HG03139 (cell line): ENCODE data around the gene PON2.
A peak's percentile ranks its signal among the peaks of the same experiment; 100 is the strongest.
"Not testable (repeated sequence)": the region's sequence is repeated elsewhere in the genome, so short reads cannot be mapped to it uniquely, and the experiment has no call there.

Source experiments
- ATAC-seq: cut with Tn5 transposase; IDR thresholded peaks from one replicate; pipeline ENCODE4 v1.9.1; 2021; ENCODE audit not compliant: unreplicated experiment

The PON2 gene

DNA sequence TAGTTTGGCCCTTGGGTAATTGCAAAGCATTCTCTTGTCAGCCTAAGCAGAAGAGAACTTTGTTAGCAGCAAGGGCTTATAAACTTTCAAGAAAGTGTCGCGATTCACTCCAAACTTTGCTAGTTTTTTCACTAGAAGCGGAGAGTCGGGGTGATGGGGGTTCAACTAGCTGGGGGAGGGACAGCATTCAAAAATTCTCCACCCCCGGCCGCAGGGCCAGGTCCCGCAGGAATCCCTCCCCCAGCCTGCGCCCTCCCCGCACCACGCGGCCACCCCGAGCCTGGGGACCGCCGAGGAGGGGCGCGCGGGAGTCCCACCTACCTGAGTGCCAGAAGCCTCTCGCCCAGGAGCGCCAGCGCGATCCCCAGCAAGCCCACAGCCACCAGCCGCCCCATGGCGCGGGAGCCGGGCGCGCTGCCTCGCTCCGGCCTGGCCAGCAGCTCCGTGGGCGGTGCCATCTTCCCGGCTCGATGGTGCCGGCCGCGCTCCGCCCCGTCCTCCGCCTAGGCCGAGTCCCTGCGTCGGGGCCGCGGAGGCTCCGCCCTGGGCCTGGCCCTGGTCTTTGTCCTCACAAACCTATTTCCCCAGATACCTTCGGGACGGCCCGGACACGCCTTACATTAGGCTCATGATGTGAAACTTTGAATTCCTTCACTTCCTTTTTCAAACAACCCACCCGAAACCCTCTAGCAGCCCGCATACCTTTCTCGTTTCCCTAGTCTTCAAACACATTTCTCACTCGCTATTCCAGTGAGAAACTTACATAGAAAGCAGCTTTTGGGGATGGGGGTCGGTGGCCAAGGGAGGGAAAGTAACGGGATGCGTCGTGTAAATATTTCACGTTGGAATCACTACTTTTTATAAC, at the start of gene PON2:
Gene PON2 (minus strand): TSS at position 472 of the 865 bp plus-strand sequence. CDS start 77 bp downstream, at position 395.
- peak; percentile 98 for ATAC-seq

- no peak for ATAC-seq
Measured at GRCh38 chr7:95482424-95482823, 47.6 kb upstream of the PON2 start.

DNA sequence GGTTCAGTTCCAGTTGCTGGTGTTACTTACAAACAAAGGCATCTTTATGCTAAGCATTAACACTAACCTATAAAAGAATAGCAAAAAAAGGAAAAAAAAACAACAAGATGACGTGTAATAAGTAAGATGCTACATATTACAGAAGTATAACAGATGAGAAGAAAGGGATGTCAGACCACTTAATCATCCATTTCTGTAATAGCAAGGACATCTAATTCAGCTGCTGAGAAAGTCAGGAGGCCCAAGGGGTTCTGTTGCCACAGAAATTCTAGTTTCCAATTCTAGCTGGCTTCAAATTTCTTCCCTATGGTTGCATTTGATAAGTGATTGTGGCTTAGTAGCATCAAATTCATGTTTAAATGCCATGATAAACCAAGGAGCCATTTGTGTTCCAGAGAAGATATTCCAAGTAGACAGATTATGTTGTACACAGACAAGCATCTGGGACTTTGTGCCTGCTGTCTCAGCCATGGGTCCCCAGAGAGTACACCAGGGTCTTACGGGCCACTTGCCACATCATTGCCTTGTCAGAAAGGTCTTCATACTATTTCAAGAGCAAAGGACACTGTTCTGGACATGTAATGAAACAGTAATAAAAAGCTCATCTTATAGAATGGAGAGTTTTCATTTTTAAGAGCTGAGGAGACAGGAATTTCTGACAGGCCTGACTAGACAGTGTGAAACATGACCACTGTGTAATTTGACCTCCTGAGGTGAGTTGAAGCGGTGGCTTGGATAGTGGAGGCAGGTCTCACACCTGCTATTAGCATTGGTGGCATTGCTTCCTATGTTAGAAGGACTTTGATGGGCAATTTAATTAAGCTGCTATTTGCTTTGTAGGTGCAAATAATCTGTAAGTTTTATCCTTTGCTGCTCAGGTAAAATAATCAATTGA, 46.7 kb upstream of the PON2 start:
- ATAC-seq = no peak

GRCh38 chr7:95479992-95480624, 45.3 kb upstream of the PON2 start:
- ATAC-seq = peak; percentile 54

DNA sequence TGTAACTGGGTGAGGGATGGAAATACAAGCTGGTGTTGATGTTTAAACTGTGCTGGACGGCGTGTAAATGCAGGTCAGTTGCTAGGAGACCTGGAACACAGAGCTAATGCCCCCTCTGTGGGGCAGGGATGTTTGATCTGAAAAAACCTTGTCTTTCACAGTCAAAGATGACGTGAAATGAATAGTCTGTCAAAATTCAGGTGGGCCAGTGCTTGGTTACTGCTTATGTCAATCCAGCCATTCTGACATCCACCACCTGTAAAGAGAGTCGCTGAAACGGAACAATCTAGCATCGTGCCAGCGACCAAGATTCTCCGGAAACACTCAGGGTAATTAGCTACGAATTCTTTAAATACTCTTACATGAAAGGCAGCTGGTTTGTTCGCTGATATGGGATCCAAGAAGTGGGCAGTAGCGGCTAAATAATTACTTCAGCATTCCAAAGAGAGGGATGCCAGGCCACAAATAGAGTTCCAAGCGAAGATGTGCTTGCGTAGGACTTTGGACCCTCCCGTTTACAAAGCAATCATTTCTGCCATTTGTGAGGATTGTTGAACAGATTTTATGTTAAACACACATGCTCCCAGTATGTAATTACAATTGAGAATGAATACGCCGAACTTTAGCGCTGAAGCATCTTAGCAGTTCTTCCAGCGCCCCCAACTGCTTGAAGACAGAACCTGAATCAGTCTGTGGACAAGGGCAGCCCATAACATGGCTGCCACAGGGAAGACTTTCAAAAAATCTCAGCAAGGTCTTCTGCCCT, 43.6 kb upstream of the PON2 start:
- no peak for ATAC-seq

- no peak for ATAC-seq
Measured at GRCh38 chr7:95476904-95477594, 42.2 kb upstream of the PON2 start.

DNA sequence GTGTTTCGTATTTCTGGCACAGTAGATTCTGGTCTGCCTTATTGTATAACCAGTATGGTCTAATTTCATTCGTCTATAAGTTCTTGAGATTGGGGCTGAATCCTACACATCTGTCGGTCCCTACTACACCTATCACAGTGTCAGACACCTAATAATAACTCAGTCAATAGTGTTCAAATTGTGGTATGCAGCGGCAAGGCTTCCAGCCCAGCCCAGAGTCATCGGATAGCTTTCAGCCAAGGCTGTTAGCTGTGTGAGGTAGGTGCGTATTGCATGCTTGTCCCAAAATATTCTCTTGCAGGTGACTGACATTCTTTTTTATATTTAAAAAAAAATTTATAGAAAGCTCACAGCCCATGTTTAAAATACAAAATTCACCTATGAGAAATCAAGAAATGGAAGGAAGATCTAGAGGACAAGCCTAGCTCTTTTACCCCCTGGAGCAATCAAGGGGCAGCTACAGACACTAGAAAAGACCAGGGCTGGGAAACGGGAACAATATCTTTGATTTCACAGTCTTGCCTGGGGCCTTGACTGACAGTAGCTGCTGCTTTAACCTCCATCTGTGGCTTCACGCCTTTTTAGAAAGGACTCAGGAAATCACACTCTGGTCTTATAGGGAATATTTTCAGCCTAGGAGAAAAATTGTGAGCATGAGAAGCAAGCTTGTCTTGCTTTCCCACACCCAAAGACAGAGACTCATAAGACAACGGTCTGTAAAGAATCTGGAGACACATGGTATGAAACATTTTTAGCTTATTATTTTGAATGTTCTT, 41.4 kb upstream of the PON2 start:
- ATAC-seq = no peak

DNA sequence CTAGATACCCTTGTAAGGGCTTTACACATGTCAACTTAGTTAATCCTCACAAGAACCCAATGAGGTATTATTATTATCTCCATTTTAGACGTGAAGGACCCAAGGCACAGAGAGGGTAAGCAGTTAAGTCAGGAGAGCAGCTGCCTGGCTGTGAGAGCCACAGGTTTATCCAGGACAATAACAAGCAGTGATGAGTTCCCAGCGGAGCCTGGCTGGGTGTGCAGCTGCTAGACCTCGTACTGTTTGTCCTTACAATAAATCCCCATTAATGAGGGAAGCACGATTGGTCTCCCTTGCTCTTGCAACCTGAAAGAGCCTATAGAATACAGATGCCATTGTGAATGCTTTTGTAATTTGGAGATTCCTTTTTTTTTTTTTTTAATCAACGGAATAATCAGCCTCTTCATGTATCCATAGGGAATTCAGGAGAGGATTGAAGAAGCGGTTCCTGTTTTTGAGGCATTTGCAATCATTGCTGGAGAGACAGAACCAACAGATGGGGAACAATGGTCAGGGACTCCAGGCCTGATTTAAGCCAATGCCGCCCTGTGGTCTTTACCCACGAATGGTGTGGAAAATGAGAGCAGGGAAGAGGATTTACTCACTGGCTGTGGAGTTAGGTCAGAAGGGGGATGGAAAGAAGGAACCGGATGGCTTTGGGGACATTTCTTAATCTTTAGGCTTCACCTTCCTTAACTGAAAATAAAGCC, 38.6 kb upstream of the PON2 start:
- no peak for ATAC-seq

DNA sequence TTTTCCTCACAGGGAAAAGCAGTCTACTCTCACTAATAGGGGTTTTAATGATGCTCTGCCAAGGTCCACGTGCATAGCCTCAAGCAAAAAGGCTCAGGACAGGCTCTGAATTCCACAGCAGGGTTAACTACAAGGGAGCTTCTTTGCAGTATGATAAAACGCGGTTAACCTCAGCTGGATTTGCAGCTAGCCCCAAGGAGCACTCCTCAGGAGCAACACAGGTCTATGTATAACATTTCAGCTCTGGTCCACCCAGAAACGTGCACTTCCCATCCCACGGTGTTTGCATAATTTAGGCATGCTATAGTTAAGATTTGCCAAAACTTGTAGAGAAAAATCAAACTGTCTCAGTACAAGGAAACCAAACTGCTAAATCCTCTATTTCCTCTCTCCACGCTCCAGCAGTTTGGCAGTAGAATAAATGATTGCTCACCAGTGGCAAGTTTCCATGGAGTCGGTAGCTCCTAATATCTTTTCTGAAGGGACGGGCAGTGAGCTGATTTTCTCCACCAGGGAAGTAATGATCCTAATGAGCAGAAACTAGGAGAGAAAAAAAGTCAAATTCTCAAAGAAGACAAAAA, 37.8 kb upstream of the PON2 start:
- no peak for ATAC-seq

- ATAC-seq = no peak
Measured at GRCh38 chr7:95471071-95471470, 36.2 kb upstream of the PON2 start.

- ATAC-seq = peak; percentile 98
Measured at GRCh38 chr7:95470452-95470851, 35.6 kb upstream of the PON2 start.

DNA sequence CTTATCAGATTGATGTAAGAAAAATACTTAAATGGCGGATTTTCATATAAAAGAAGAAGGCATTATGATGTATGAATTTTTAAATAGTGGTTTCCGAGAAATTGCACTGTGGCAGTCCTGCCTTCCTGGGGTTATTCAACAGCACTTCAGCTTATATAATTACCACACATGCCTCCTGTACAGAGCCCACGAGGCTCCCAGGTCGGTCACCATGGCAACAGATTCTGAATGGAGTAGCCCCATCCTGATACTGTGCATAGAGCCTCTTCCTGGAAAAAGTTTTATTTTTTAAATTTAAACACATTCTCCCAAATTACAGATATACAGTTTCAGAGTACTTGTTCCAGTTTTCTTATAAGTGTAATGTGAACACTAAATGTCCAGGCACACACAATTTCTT, 35.0 kb upstream of the PON2 start:
- no peak for ATAC-seq

- no peak for ATAC-seq
Measured at GRCh38 chr7:95469187-95469586, 34.4 kb upstream of the PON2 start.

DNA sequence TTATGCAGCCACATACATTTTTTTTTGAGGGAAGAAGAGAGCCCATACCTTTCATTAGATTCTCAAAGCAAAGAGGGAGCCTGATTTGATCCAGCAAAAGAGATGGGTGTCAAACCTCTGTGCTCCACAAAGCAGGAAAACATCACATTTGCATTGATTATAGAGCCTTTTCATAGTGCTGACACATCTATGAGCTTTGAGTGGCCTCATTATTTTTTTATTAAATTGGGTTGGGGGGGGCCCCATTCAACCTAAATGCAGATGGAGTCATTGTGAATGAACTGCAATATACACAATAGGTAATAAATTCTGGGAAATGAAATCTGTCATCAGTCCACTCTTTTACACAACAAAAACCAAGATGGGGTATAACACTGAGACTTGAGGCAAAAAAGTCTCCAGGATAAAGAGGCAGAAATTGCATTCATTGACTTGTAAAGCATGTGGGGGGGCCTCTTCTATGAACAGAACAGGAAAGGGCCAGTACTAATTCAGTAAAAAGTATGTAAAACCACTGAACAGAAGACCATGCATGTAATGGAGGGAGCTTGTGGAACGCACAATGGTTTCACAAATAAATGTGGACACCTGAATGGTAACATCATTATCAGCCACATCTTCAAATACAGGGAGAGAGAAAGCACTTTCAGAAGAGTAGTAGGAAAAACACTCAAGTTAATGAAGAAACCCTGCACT, 33.2 kb upstream of the PON2 start:
- no peak for ATAC-seq

- ATAC-seq = not testable (repeated sequence)
Measured at GRCh38 chr7:95460653-95461052, 25.8 kb upstream of the PON2 start.

DNA sequence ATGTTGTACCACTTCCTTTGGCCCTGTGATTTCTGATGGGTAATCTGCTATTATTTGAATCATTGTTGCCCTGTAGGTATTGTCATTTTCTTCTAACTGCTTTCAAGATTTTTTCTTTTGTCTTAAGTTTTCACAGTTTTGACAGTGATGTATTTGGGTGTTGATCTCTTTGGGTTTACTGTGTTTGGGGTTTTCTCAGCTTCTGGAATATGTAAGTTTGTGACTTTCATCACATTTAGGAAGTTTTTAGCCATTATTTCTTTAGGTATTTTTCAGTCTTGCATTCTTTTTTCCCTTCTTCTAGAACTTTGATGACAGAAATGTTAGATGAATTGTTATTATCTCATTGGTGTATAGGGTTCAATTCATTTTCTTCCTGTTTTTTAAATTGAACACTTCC, 23.1 kb upstream of the PON2 start:
- ATAC-seq = no peak

GRCh38 chr7:95454438-95455045, 19.7 kb upstream of the PON2 start:
- peak; percentile 69 for ATAC-seq
